Suprapubic skin (tissue), 4 donors: ENCODE data around the gene FLII.

Experiments used
- CTCF ChIP-seq, 2 donors: fragments of 200-600 bp in 1 of 2; fragments of 450-650 bp in 1 of 2; sonication (generic) in 1 of 2; IDR thresholded peaks; one replicate each; pipeline ENCODE4 v1.5.1; 2016 to 2019; ENCODE audit warnings: antibody characterized with exemption in 2 of 2, mild to moderate bottlenecking in 1 of 2, moderate library complexity in 1 of 2
- EP300 ChIP-seq: sonication (generic); formaldehyde crosslinking; IDR thresholded peaks from one replicate; pipeline ENCODE4 v1.6.1; 2017; ENCODE audit warnings: antibody characterized with exemption
- POLR2AphosphoS5 ChIP-seq, 3 donors: sonication (generic); formaldehyde crosslinking; IDR thresholded peaks; one replicate each; pipeline ENCODE4 v1.6.1; 2017; ENCODE audit warnings: antibody characterized with exemption in 3 of 3

- TF ChIP-seq POLR2AphosphoS5 (IDR thresholded peaks at IDR 0.05) = peak in 1 of 3 donors; percentile 11
- TF ChIP-seq CTCF (IDR thresholded peaks at IDR 0.05) = no peak
- no peak for TF ChIP-seq EP300
Measured at GRCh38 chr17:18257982-18258355, 569 bp downstream of the FLII start.
